ENCODE data around the gene OTOA. TPM values are rescaled to one million over a fixed set of nuclear protein-coding genes. Genes with fewer than 3 reads are reported as not detected.
"Not testable (repeated sequence)": the region's sequence is repeated elsewhere in the genome, so short reads cannot be mapped to it uniquely, and the experiment has no call there.

The OTOA gene
- total RNA-seq, 1 donor from 2014 or later, result 0.64 TPM

- DNase-seq (ENCODE audit: low read depth), result no peak
These were observed 24.3 kb upstream of the OTOA start for GRCh38 chr16:21639493-21639892.

GRCh38 chr16:21641916-21642315 is 21.9 kb upstream of the OTOA start:
- no peak for DNase-seq (ENCODE audit: low read depth)

GRCh38 chr16:21642861-21643260 is 20.9 kb upstream of the OTOA start:
- DNase-seq (ENCODE audit: low read depth), result no peak

- no peak for DNase-seq (ENCODE audit: low read depth)
These were observed 20.0 kb upstream of the OTOA start for GRCh38 chr16:21643785-21644184.

GRCh38 chr16:21644674-21645073 is 19.1 kb upstream of the OTOA start:
- DNase-seq (ENCODE audit: low read depth), result no peak

GRCh38 chr16:21645261-21645721 is 18.5 kb upstream of the OTOA start:
- DNase-seq (ENCODE audit: low read depth), result no peak

- no peak for DNase-seq (ENCODE audit: low read depth)
These were observed 17.7 kb upstream of the OTOA start for GRCh38 chr16:21646091-21646490.

GRCh38 chr16:21646721-21647561 is 16.8 kb upstream of the OTOA start:
- no peak for DNase-seq (ENCODE audit: low read depth)

- DNase-seq (ENCODE audit: low read depth), result no peak
These were observed 16.1 kb upstream of the OTOA start for GRCh38 chr16:21647562-21648164.

GRCh38 chr16:21649826-21650406 is 13.9 kb upstream of the OTOA start:
- not testable (repeated sequence) for DNase-seq (ENCODE audit: low read depth)

- no peak for DNase-seq (ENCODE audit: low read depth)
These were observed 13.2 kb upstream of the OTOA start for GRCh38 chr16:21650521-21650920.

GRCh38 chr16:21651515-21651914 is 12.3 kb upstream of the OTOA start:
- no peak for DNase-seq (ENCODE audit: low read depth)

- DNase-seq (ENCODE audit: low read depth), result no peak
These were observed 11.3 kb upstream of the OTOA start, which contains the start of gene IGSF6 for GRCh38 chr16:21652453-21652852. Gene IGSF6, minus strand, starts transcription at chr16:21652608. Its CDS starts 10 bp downstream, at chr16:21652598.

GRCh38 chr16:21653571-21653970 is 10.2 kb upstream of the OTOA start:
- DNase-seq (ENCODE audit: low read depth), result no peak

GRCh38 chr16:21654466-21654865 is 9.3 kb upstream of the OTOA start:
- no peak for DNase-seq (ENCODE audit: low read depth)

- DNase-seq (ENCODE audit: low read depth), result no peak
These were observed 8.9 kb upstream of the OTOA start for GRCh38 chr16:21654881-21655280.

GRCh38 chr16:21656795-21657768 is 6.7 kb upstream of the OTOA start:
- DNase-seq (ENCODE audit: low read depth), result peak; percentile 62

GRCh38 chr16:21659124-21659523 is 4.6 kb upstream of the OTOA start:
- DNase-seq (ENCODE audit: low read depth), result no peak

GRCh38 chr16:21664801-21665492 is 1.2 kb downstream of the OTOA start:
- no peak for DNase-seq (ENCODE audit: low read depth)

GRCh38 chr16:21666772-21667171 is 3.0 kb downstream of the OTOA start:
- no peak for DNase-seq (ENCODE audit: low read depth)
